Lower leg skin (tissue), 4 donors: ENCODE data around the gene GYG2. TPM values are rescaled to one million over a fixed set of nuclear protein-coding genes. Genes with fewer than 3 reads are reported as not detected.
"Not testable (repeated sequence)": the region's sequence is repeated elsewhere in the genome, so short reads cannot be mapped to it uniquely, and the experiment has no call there.

Experiments
- DNase-seq, 2 donors: peaks; one replicate each; pipeline ENCODE4 v3.0.0-alpha.2; 2019; ENCODE audit warnings: low spot score in 2 of 2
- H3K4me3 ChIP-seq: fragments of 200-600 bp; sonication (generic); 2 replicates; pipeline ENCODE4 v1.5.1; 2017; ENCODE audit warnings: mild to moderate bottlenecking, low read depth; ENCODE audit not compliant: poor library complexity, severe bottlenecking
- POLR2A ChIP-seq, 2 donors: fragments of 450-650 bp; IDR thresholded peaks; one replicate each; pipeline ENCODE4 v1.6.1; 2016 to 2017; ENCODE audit warnings: antibody characterized with exemption in 2 of 2, mild to moderate bottlenecking in 1 of 2, moderate library complexity in 1 of 2
- WGBS, 2 donors: methylation state at CpG; one replicate each; pipeline ENCODE4 v1.1.5; 2018; 5-methylcytosine and 5-hydroxymethylcytosine counted together
- intact Hi-C: fragments of 100-400 bp; cut with DNase I; formaldehyde crosslinking; loops from one replicate; pipeline ENCODE4 v1.15.0; 2023; ENCODE audit warnings: low total_unique reads
- total RNA-seq, 4 donors: library from RNA; depleted of rRNA; stranded (reverse); fragments of >200 nt; gene quantifications; one replicate each; pipeline ENCODE4 v1.1.0, GENCODE V29; 2016
- TF ChIP-seq, protein P1 (sequence below), 3 donors: fragments of 450-650 bp; IDR thresholded peaks; one replicate each; pipeline ENCODE4 v1.5.1; 2016; ENCODE audit warnings: antibody characterized with exemption in 3 of 3, mild to moderate bottlenecking in 3 of 3, moderate library complexity in 2 of 3

Gene GYG2
- total RNA-seq = 1 to 10 TPM; 1.5 to 7.7 (median 5.1) TPM

DNA sequence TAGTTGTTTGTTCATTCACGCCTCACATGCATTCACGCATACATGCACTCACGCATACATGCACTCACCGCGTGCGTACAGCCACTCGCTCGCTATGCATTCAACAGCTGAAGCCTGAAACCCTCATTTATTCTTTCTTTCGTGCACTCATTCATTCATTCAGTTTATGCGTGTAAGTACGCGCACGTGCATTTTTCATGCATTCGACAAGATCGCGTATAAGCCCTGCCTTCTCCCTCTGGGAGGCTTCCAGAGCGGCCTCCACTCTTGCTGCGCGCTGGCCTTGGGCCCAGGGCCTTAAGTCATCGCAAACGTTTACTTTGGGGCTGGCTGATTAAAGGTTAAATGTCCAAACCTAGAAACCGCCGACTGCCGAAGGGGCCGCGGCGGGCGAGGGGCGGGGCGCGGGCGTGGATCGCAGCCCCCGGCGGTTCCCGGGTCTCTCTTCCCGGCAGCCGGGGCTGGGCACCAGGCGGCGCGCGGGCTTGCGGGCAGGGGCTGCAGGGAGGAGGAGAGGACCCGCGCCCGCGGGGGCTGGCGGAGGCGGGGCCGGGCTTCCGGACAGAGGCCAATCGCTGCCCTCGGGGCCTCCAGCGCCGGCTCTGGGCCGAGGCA lies at the start of gene GYG2:
TSS of gene GYG2 (plus strand) at position 587 of the 615 bp plus-strand sequence. CDS start 1,259 bp downstream, outside the sequence.
- intact Hi-C loops = no loop called here
- TF ChIP-seq, protein P1, sequence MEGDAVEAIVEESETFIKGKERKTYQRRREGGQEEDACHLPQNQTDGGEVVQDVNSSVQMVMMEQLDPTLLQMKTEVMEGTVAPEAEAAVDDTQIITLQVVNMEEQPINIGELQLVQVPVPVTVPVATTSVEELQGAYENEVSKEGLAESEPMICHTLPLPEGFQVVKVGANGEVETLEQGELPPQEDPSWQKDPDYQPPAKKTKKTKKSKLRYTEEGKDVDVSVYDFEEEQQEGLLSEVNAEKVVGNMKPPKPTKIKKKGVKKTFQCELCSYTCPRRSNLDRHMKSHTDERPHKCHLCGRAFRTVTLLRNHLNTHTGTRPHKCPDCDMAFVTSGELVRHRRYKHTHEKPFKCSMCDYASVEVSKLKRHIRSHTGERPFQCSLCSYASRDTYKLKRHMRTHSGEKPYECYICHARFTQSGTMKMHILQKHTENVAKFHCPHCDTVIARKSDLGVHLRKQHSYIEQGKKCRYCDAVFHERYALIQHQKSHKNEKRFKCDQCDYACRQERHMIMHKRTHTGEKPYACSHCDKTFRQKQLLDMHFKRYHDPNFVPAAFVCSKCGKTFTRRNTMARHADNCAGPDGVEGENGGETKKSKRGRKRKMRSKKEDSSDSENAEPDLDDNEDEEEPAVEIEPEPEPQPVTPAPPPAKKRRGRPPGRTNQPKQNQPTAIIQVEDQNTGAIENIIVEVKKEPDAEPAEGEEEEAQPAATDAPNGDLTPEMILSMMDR (IDR thresholded peaks at IDR 0.05) = no peak
- TF ChIP-seq POLR2A (IDR thresholded peaks at IDR 0.05) = no peak
- no peak for DNase-seq
- 22 to 38% methylated on average over 32 to 52 of the region's 56 CpGs for WGBS, 2 donors
- no peak within 1 kb of the TSS for H3K4me3 ChIP-seq

DNA sequence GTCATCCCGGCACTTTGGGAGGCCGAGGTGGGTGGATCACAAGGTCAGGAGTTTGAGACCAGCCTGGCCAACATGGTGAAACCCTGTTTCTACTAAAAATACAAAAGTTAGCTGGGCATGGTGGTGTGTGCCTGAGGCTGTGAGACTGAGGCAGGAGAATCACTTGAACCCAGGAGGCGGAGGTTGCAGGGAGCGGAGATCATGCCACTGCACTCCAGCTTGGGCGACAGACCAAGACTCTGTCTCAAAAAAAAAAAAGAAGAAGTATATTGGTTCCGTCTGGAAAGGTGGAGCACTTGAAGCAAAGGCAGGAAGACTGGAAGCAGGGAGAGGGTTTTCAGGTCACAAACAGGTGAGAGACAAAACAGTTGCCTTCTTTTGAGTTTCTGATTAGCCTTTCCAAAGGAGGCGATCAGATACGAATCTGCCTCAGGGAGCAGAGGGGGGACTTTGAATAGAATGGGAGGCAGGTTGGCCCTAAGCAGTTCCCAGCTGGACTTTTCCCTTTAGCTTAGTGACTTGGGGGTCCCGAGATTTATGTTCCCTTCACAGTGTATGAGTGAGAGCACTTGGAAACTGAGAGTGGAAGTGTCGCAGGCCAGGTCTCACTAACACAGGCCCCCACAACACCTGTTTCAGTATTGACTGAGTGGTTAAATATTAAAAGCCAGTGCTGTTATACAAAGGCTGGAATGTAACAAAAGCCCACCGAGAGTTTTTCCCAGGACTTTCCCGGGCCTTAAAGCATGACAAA lies 48.1 kb upstream of the GYG2 start:
- DNase-seq = not testable (repeated sequence)

GRCh38 chrX:2781226-2781571 lies 47.5 kb upstream of the GYG2 start:
- intact Hi-C loops = no loop called here
- no peak overlapping the region for H3K4me3 ChIP-seq
- TF ChIP-seq, protein P1 (IDR thresholded peaks at IDR 0.05) = no peak
- TF ChIP-seq POLR2A (IDR thresholded peaks at IDR 0.05) = no peak
- 89 to 93% methylated on average over 1 of the region's 1 CpG for WGBS, 2 donors
- DNase-seq = no peak

More for the DNA sequence above, 48.1 kb upstream of the GYG2 start:
- intact Hi-C loops, H3K4me3 ChIP-seq: not testable (repeated sequence)
- WGBS, 2 donors = 82 to 85% methylated on average over 11 to 12 of the region's 12 CpGs

GRCh38 chrX:2781698-2782097 lies 47.0 kb upstream of the GYG2 start:
- no peak for TF ChIP-seq POLR2A (IDR thresholded peaks at IDR 0.05)
- TF ChIP-seq, protein P1 (IDR thresholded peaks at IDR 0.05) = no peak
- no peak for DNase-seq
- intact Hi-C loops = no loop called here
- WGBS, 2 donors = 53 to 67% methylated on average over 6 of the region's 6 CpGs
- H3K4me3 ChIP-seq = no peak overlapping the region

- no peak for DNase-seq
- intact Hi-C loops = no loop called here
- WGBS, 2 donors = 62 to 66% methylated on average over 4 of the region's 4 CpGs
- TF ChIP-seq, protein P1 (IDR thresholded peaks at IDR 0.05) = no peak
- no peak for TF ChIP-seq POLR2A (IDR thresholded peaks at IDR 0.05)
- no peak overlapping the region for H3K4me3 ChIP-seq
These were observed 46.6 kb upstream of the GYG2 start for GRCh38 chrX:2782171-2782570.

GRCh38 chrX:2782778-2783177 lies 46.0 kb upstream of the GYG2 start:
- intact Hi-C loops = no loop called here
- TF ChIP-seq POLR2A (IDR thresholded peaks at IDR 0.05) = no peak
- TF ChIP-seq, protein P1 (IDR thresholded peaks at IDR 0.05) = no peak
- no peak overlapping the region for H3K4me3 ChIP-seq
- DNase-seq = no peak
- WGBS, 2 donors = 75 to 77% methylated on average over 4 of the region's 4 CpGs
